ENCODE data around the gene CDH18.

DNA sequence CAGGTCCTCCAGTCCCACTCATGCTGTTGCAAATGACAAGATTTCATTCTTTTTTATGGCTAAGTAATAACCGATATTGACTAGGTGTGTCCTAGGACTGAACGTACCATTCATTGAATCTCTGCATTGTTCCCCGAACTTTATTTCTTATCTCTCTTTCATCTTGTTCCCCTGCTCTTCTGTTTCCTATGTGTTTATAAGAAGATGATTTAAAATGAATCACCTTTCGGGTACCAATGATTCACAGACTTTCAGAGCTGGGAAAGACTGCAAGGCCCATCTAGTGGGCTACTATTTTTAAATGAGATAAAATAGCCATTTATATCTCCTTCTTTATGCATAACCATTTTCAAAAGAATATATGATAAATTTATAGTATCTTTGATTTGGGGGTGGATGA lies 133.0 kb downstream of the CDH18 start:
- TF ChIP-seq, protein P1, sequence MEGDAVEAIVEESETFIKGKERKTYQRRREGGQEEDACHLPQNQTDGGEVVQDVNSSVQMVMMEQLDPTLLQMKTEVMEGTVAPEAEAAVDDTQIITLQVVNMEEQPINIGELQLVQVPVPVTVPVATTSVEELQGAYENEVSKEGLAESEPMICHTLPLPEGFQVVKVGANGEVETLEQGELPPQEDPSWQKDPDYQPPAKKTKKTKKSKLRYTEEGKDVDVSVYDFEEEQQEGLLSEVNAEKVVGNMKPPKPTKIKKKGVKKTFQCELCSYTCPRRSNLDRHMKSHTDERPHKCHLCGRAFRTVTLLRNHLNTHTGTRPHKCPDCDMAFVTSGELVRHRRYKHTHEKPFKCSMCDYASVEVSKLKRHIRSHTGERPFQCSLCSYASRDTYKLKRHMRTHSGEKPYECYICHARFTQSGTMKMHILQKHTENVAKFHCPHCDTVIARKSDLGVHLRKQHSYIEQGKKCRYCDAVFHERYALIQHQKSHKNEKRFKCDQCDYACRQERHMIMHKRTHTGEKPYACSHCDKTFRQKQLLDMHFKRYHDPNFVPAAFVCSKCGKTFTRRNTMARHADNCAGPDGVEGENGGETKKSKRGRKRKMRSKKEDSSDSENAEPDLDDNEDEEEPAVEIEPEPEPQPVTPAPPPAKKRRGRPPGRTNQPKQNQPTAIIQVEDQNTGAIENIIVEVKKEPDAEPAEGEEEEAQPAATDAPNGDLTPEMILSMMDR (conservative IDR thresholded peaks at IDR 0.05; ENCODE audit: low read length) = no peak
- no peak for TF ChIP-seq EZH2phosphoT487 (IDR thresholded peaks at IDR 0.05; ENCODE audit: borderline replicate concordance)
